IMR-90 (cell line): ENCODE data around the gene KRTAP5-1. TPM values are rescaled to one million over a fixed set of nuclear protein-coding genes. Genes with fewer than 3 reads are reported as not detected.

Experiments used
- ATAC-seq: fragments of 200-7000 bp; cut with Tn5 transposase; 2 replicates; pipeline ENCODE4 v1.9.1; 2020; ENCODE audit warnings: low read depth, mild to moderate bottlenecking, moderate library complexity
- BruUV-seq: library from RNA; stranded (reverse); fragments of 400-500 nt; replicated peaks from 2 replicates; lab custom pipeline; 2021; lab: Mats Ljungman, UMichigan
- CTCF ChIA-PET: fragments of 300-600 bp; formaldehyde crosslinking; extraction: SDS; loops from one replicate; lab custom pipeline; 2021; ENCODE audit warnings: antibody characterized with exemption; lab: Yijun Ruan, JAX
- POLR2A ChIA-PET: fragments of 300-600 bp; sonication (Branson Sonifier 250); formaldehyde crosslinking; loops from one replicate; lab custom pipeline; 2022; ENCODE audit warnings: antibody characterized with exemption; ENCODE audit not compliant: unreplicated experiment; lab: Charles Lee
- DNase-seq: peaks from one replicate; pipeline ENCODE4 v3.0.0; 2013
- H2AFZ ChIP-seq: replicated peaks from 2 replicates; pipeline ENCODE3; 2013; ENCODE audit warnings: low read length, mild to moderate bottlenecking; ENCODE audit not compliant: poor library complexity
- H2AK5ac ChIP-seq: 2 replicates; pipeline ENCODE4 v1.6.1; 2013; ENCODE audit warnings: low read depth, low read length, inconsistent platforms
- H2AK9ac ChIP-seq: replicated peaks from 2 replicates; pipeline ENCODE3; 2013; ENCODE audit warnings: mild to moderate bottlenecking, low read depth, low read length, moderate library complexity; ENCODE audit not compliant: poor library complexity
- H2BK120ac ChIP-seq: 2 replicates; pipeline ENCODE4 v1.6.1; 2013; ENCODE audit warnings: low read depth, low read length, inconsistent platforms
- H2BK15ac ChIP-seq: 3 replicates; pipeline ENCODE4 v1.6.1; 2013; ENCODE audit warnings: low read depth, low read length, inconsistent platforms
- H2BK20ac ChIP-seq: 2 replicates; pipeline ENCODE4 v1.6.1; 2013; ENCODE audit warnings: low read depth, mild to moderate bottlenecking, inconsistent platforms, low read length, moderate library complexity
- H2BK5ac ChIP-seq: 2 replicates; pipeline ENCODE4 v1.6.1; 2013; ENCODE audit warnings: mild to moderate bottlenecking, low read depth, low read length, inconsistent platforms; ENCODE audit not compliant: poor library complexity, severe bottlenecking
- H3K14ac ChIP-seq: replicated peaks from 2 replicates; pipeline ENCODE4 v1.6.1; 2013; ENCODE audit warnings: low read depth, low read length, inconsistent platforms
- H3K18ac ChIP-seq: 2 replicates; pipeline ENCODE4 v1.6.1; 2013; ENCODE audit warnings: low read depth, low read length, control low read depth
- H3K23ac ChIP-seq: 2 replicates; pipeline ENCODE4 v1.6.1; 2013; ENCODE audit warnings: low read depth, low read length, inconsistent platforms
- H3K27ac ChIP-seq: 2 replicates; pipeline ENCODE4 v1.5.1; 2013; ENCODE audit warnings: mild to moderate bottlenecking, control low read depth, low read length; ENCODE audit not compliant: insufficient read depth
- H3K27me3 ChIP-seq: 2 replicates; pipeline ENCODE4 v1.6.1; 2013; ENCODE audit warnings: low read length; ENCODE audit not compliant: control insufficient read depth, insufficient read depth
- H3K36me3 ChIP-seq: 2 replicates; pipeline ENCODE4 v1.6.1; 2013; ENCODE audit warnings: low read length, mixed read lengths; ENCODE audit not compliant: control insufficient read depth, insufficient read depth
- H3K4ac ChIP-seq: 2 replicates; pipeline ENCODE4 v1.6.1; 2013; ENCODE audit warnings: low read depth, low read length, inconsistent platforms
- H3K4me1 ChIP-seq: 2 replicates; pipeline ENCODE4 v1.6.1; 2013; ENCODE audit warnings: low read length, mixed read lengths; ENCODE audit not compliant: control insufficient read depth, insufficient read depth
- H3K4me2 ChIP-seq: 2 replicates; pipeline ENCODE4 v1.6.1; 2013; ENCODE audit warnings: low read depth, mild to moderate bottlenecking, control low read depth, low read length, moderate library complexity
- H3K4me3 ChIP-seq: 2 replicates; pipeline ENCODE4 v1.5.1; 2013; ENCODE audit warnings: low read depth, mild to moderate bottlenecking, control low read depth, low read length, moderate library complexity; ENCODE audit not compliant: insufficient read depth
- H3K56ac ChIP-seq: 2 replicates; pipeline ENCODE4 v1.6.1; 2013; ENCODE audit warnings: low read length, inconsistent platforms; ENCODE audit not compliant: insufficient read depth; ENCODE audit errors: extremely low read depth
- H3K79me1 ChIP-seq, 2 experiments: 2 replicates each; pipeline ENCODE4 v1.6.1; 2013; ENCODE audit warnings: low read length in 2 of 2, inconsistent platforms in 1 of 2, low read depth in 1 of 2
- H3K9ac ChIP-seq: 2 replicates; pipeline ENCODE4 v1.6.1; 2013; ENCODE audit warnings: low read depth, low read length, control low read depth
- H3K9me1 ChIP-seq: 2 replicates; pipeline ENCODE4 v1.6.1; 2013; ENCODE audit warnings: low read length, inconsistent platforms; ENCODE audit not compliant: insufficient read depth
- H3K9me3 ChIP-seq: 2 replicates; pipeline ENCODE4 v1.6.1; 2013; ENCODE audit warnings: low read length; ENCODE audit not compliant: control insufficient read depth, insufficient read depth
- H4K20me1 ChIP-seq: 2 replicates; pipeline ENCODE4 v1.6.1; 2013; ENCODE audit warnings: low read length, inconsistent platforms; ENCODE audit not compliant: insufficient read depth
- H4K5ac ChIP-seq: 2 replicates; pipeline ENCODE4 v1.6.1; 2013; ENCODE audit warnings: mild to moderate bottlenecking, low read depth, low read length, control low read depth
- H4K8ac ChIP-seq, 2 experiments: 2 replicates each; pipeline ENCODE4 v1.6.1; 2013; ENCODE audit warnings: low read depth in 2 of 2, low read length in 2 of 2, control low read depth in 1 of 2, inconsistent platforms in 1 of 2
- H4K91ac ChIP-seq: 2 replicates; pipeline ENCODE4 v1.6.1; 2013; ENCODE audit warnings: low read depth, low read length, inconsistent platforms; ENCODE audit not compliant: insufficient read depth
- FOS ChIP-seq: fragments of 150-350 bp; IDR thresholded peaks from 2 replicates; pipeline ENCODE4 v1.6.1; 2016; ENCODE audit warnings: low read depth, low read length
- MAFK ChIP-seq: IDR thresholded peaks from 2 replicates; pipeline ENCODE4 v1.6.1; 2012; ENCODE audit warnings: low read depth, low read length, improper control_type of control experiment
- WGBS, 2 experiments: methylation state at CpG; one replicate each; pipeline versions ENCODE4 v1.1.5 to v1.1.7; 2013; ENCODE audit warnings: missing lambda C conversion rate in 2 of 2; ENCODE audit not compliant: insufficient read length in 1 of 2; ENCODE audit errors: extremely low coverage in 2 of 2; 5-methylcytosine and 5-hydroxymethylcytosine counted together
- dilution Hi-C: fragments of 300-500 bp; cut with HindIII; formaldehyde crosslinking; loops from one replicate; pipeline ENCODE4 v1.14.3; 2018; ENCODE audit warnings: low sequenced_read_pairs; ENCODE audit not compliant: unreplicated experiment
- in situ Hi-C: fragments of 300-500 bp; cut with MboI; formaldehyde crosslinking; loops from 3 replicates; pipeline ENCODE4 v1.14.3; 2019; ENCODE audit warnings: low sequenced_read_pairs, inconsistent platforms, mixed read lengths
- intact Hi-C: fragments of 100-400 bp; cut with micrococcal nuclease; formaldehyde crosslinking; loops from 2 replicates; pipeline ENCODE4 v1.10.0; 2022
- polyA plus RNA-seq, 3 experiments: library from polyadenylated mRNA; depleted of rRNA; stranded (reverse); fragments of >200 nt; gene quantifications; 2 replicates each; pipeline ENCODE4 v1.2.3, GENCODE V29; 2012; ENCODE audit warnings: low replicate concordance in 1 of 3
- total RNA-seq: library from RNA; depleted of rRNA; stranded (reverse); fragments of >200 nt; gene quantifications from 2 replicates; pipeline ENCODE4 v1.2.3, GENCODE V29; 2012

KRTAP5-1 gene
- total and polyA plus RNA-seq, 2 of the 4 experiments (the other 2 are of a cell fraction), result not detected

DNA sequence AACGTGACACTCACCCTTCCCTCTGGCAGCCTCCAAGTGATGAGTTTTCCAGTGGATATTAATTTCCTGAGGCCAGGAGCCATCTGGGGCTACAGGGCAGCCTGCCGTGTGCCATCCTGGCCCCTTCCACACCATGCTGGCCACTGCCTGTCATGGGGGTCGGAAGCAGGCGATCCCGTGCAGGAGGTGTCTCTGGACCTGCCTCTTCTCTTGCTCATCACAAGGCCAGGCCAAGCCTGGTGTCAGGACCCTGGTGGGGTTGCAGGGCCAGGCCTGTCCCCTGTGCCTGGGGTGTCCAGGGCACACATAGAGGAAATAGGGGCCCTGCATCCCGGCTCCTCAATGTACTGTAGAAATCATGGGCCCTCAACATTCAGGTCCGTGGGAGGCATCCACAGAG, 19.6 kb upstream of the KRTAP5-1 start:
- Histone ChIP-seq H2BK120ac (no peak overlapping the region), H3K14ac (no peak overlapping the region), H3K27me3 (peaks cover 53% of the 10 kb centered on the region), H4K8ac (no peak overlapping the region), H4K20me1 (no peaks in the 10 kb centered on the region), H3K4ac (no peak overlapping the region), H3K36me3 (no peaks in the 10 kb centered on the region), H2AK5ac (no peak overlapping the region), H2BK15ac (no peak overlapping the region), H3K18ac (no peak overlapping the region), H3K4me1 (no peaks in the 10 kb centered on the region), H3K9me3 (no peaks in the 10 kb centered on the region), H2BK5ac (no peak overlapping the region), H3K9me1 (no peaks in the 10 kb centered on the region), H3K9ac (no peak overlapping the region), H4K5ac (no peak overlapping the region), H2AFZ (no peak overlapping the region), H3K79me1 (no peaks in the 10 kb centered on the region), H3K23ac (no peak overlapping the region), H3K56ac (no peak overlapping the region), H3K27ac (no peak overlapping the region), H2AK9ac (no peak overlapping the region), H4K91ac (no peak overlapping the region), H3K4me2 (no peak overlapping the region), H3K4me3 (no peak overlapping the region), H2BK20ac (no peak overlapping the region)
- WGBS, 2 experiments, result 59% methylated on average over 4 of the region's 7 CpGs; no CpG with 5 or more reads in 1 of the 2 experiments
- ChIA-PET POLR2A (no interaction called here), CTCF (no interaction called here)
- no TSS peak for BruUV-seq
- DNase-seq, result no peak
- TF ChIP-seq FOS, result no peak
- no peak for TF ChIP-seq MAFK
- in situ Hi-C loops (no loop called here), dilution Hi-C loops (no loop called here), intact Hi-C loops (no loop called here)
- ATAC-seq, result no peak
